Activated T-cell treated with anti-CD3 and anti-CD28 coated beads, Interleukin-2, amount 50 U/mL, for 4 hours (primary cell): ENCODE data around the gene RALB. TPM values are rescaled to one million over a fixed set of nuclear protein-coding genes. Genes with fewer than 3 reads are reported as not detected.

Source experiments
- ATAC-seq, 2 donors: fragments of 200-7000 bp; cut with Tn5 transposase; one replicate each; pipeline ENCODE4 v1.10.0; 2021
- DNase-seq: peaks from one replicate; pipeline ENCODE4 v3.0.0-alpha.2; 2020
- H3K27me3 Mint-ChIP-seq: one replicate; pipeline ENCODE4 v1.8.0; 2021; ENCODE audit warnings: low read depth, mixed read lengths
- H3K36me3 Mint-ChIP-seq: one replicate; pipeline ENCODE4 v1.8.0; 2022; ENCODE audit warnings: mixed read lengths; ENCODE audit not compliant: insufficient read depth
- H3K4me1 Mint-ChIP-seq: one replicate; pipeline ENCODE4 v1.8.0; 2021; ENCODE audit warnings: low read depth, mixed read lengths
- H3K4me3 Mint-ChIP-seq: one replicate; pipeline ENCODE4 v1.8.0; 2021; ENCODE audit warnings: mild to moderate bottlenecking, moderate library complexity, mixed read lengths
- H3K9me3 Mint-ChIP-seq: one replicate; pipeline ENCODE4 v1.8.0; 2021; ENCODE audit warnings: mixed read lengths
- total RNA-seq, 3 donors: library from RNA; stranded (reverse); gene quantifications; one replicate each; pipeline ENCODE4 v1.2.1, GENCODE V29; 2021

RALB gene
- total RNA-seq, result 10 to 100 TPM in 2 of 3 donors, 1 to 10 TPM in 1; 9.2 to 17.5 (median 13.0) TPM

GRCh38 chr2:120252225-120253020 lies at the start of gene RALB:
RALB (plus strand) TSS chr2:120252852; CDS start chr2:120278665, 25,813 bp downstream.
- Mint-ChIP-seq H3K27me3 (no peaks in the 10 kb centered on the region), H3K9me3 (no peaks in the 10 kb centered on the region)

GRCh38 chr2:120203251-120204021 lies 49.2 kb upstream of the RALB start:
- no peak overlapping the region for H3K4me3 Mint-ChIP-seq
- peaks cover 4% of the 10 kb centered on the region for H3K9me3 Mint-ChIP-seq
- no peak for DNase-seq

More at GRCh38 chr2:120252225-120253020, at the start of gene RALB:
- peak; percentile 98 for DNase-seq
- peak; percentile 95 to 96 for ATAC-seq
- H3K4me3 Mint-ChIP-seq, result peak within 1 kb of the TSS; percentile 98
- no peaks in the 10 kb centered on the region for H3K36me3 Mint-ChIP-seq
- H3K4me1 Mint-ChIP-seq, result peaks cover 46% of the 10 kb centered on the region

GRCh38 chr2:120204022-120204405 lies 48.6 kb upstream of the RALB start:
- no peaks in the 10 kb centered on the region for H3K27me3 Mint-ChIP-seq
- no peak overlapping the region for H3K4me3 Mint-ChIP-seq
- no peaks in the 10 kb centered on the region for H3K4me1 Mint-ChIP-seq
- H3K9me3 Mint-ChIP-seq, result peaks cover under 1% of the 10 kb centered on the region
- ATAC-seq (no peak), DNase-seq (no peak)
- no peaks in the 10 kb centered on the region for H3K36me3 Mint-ChIP-seq

More at GRCh38 chr2:120203251-120204021, 49.2 kb upstream of the RALB start:
- Mint-ChIP-seq H3K27me3 (no peaks in the 10 kb centered on the region), H3K4me1 (no peaks in the 10 kb centered on the region), H3K36me3 (peaks cover 2% of the 10 kb centered on the region)
- ATAC-seq, result no peak

- Mint-ChIP-seq H3K36me3 (no peaks in the 10 kb centered on the region), H3K27me3 (no peaks in the 10 kb centered on the region), H3K4me3 (no peak overlapping the region), H3K4me1 (no peaks in the 10 kb centered on the region), H3K9me3 (no peaks in the 10 kb centered on the region)
- no peak for DNase-seq
- no peak for ATAC-seq
Measured at GRCh38 chr2:120204417-120204816, 48.2 kb upstream of the RALB start.

GRCh38 chr2:120204945-120205670 lies 47.5 kb upstream of the RALB start:
- Mint-ChIP-seq H3K9me3 (no peaks in the 10 kb centered on the region), H3K4me3 (no peak overlapping the region), H3K27me3 (no peaks in the 10 kb centered on the region), H3K4me1 (no peaks in the 10 kb centered on the region), H3K36me3 (no peaks in the 10 kb centered on the region)
- DNase-seq, result no peak
- no peak for ATAC-seq

GRCh38 chr2:120206022-120206581 lies 46.5 kb upstream of the RALB start:
- no peak for DNase-seq
- Mint-ChIP-seq H3K36me3 (no peaks in the 10 kb centered on the region), H3K27me3 (no peaks in the 10 kb centered on the region), H3K4me1 (no peaks in the 10 kb centered on the region), H3K9me3 (no peaks in the 10 kb centered on the region), H3K4me3 (no peak overlapping the region)
- ATAC-seq, result peak; percentile 17 to 45

GRCh38 chr2:120208381-120209353 lies 44.0 kb upstream of the RALB start:
- Mint-ChIP-seq H3K36me3 (no peaks in the 10 kb centered on the region), H3K4me3 (no peak overlapping the region), H3K27me3 (no peaks in the 10 kb centered on the region), H3K4me1 (no peaks in the 10 kb centered on the region), H3K9me3 (no peaks in the 10 kb centered on the region)
- DNase-seq, result no peak
- no peak for ATAC-seq

- Mint-ChIP-seq H3K36me3 (no peaks in the 10 kb centered on the region), H3K27me3 (no peaks in the 10 kb centered on the region), H3K4me1 (no peaks in the 10 kb centered on the region), H3K4me3 (no peak overlapping the region), H3K9me3 (no peaks in the 10 kb centered on the region)
- DNase-seq (no peak), ATAC-seq (peak in 1 of 2 donors; percentile 19)
Measured at GRCh38 chr2:120209427-120210269, 43.0 kb upstream of the RALB start.

- Mint-ChIP-seq H3K9me3 (no peaks in the 10 kb centered on the region), H3K27me3 (no peaks in the 10 kb centered on the region), H3K4me3 (peak overlapping the region; percentile 26), H3K4me1 (no peaks in the 10 kb centered on the region), H3K36me3 (no peaks in the 10 kb centered on the region)
- ATAC-seq, result peak; percentile 31 to 32
- DNase-seq, result no peak
Measured at GRCh38 chr2:120210270-120210693, 42.4 kb upstream of the RALB start.

- DNase-seq (no peak), ATAC-seq (no peak)
- Mint-ChIP-seq H3K4me3 (no peak overlapping the region), H3K9me3 (peaks cover 3% of the 10 kb centered on the region), H3K27me3 (no peaks in the 10 kb centered on the region), H3K36me3 (peaks cover 47% of the 10 kb centered on the region), H3K4me1 (peaks cover 31% of the 10 kb centered on the region)
Measured at GRCh38 chr2:120218181-120218580, 34.5 kb upstream of the RALB start.

GRCh38 chr2:120219291-120219690 lies 33.4 kb upstream of the RALB start:
- Mint-ChIP-seq H3K4me3 (no peak overlapping the region), H3K9me3 (peaks cover 3% of the 10 kb centered on the region), H3K27me3 (no peaks in the 10 kb centered on the region), H3K36me3 (peaks cover 47% of the 10 kb centered on the region), H3K4me1 (peaks cover 38% of the 10 kb centered on the region)
- no peak for DNase-seq
- no peak for ATAC-seq

GRCh38 chr2:120219766-120220165 lies 32.9 kb upstream of the RALB start:
- Mint-ChIP-seq H3K4me1 (peaks cover 42% of the 10 kb centered on the region), H3K27me3 (no peaks in the 10 kb centered on the region), H3K4me3 (no peak overlapping the region), H3K9me3 (peaks cover 3% of the 10 kb centered on the region), H3K36me3 (peaks cover 47% of the 10 kb centered on the region)
- DNase-seq (no peak), ATAC-seq (no peak)
